ENCODE measurements around the gene SIRT4. TPM values are rescaled to one million over a fixed set of nuclear protein-coding genes. Genes with fewer than 3 reads are reported as not detected.

SIRT4 gene, protein sequence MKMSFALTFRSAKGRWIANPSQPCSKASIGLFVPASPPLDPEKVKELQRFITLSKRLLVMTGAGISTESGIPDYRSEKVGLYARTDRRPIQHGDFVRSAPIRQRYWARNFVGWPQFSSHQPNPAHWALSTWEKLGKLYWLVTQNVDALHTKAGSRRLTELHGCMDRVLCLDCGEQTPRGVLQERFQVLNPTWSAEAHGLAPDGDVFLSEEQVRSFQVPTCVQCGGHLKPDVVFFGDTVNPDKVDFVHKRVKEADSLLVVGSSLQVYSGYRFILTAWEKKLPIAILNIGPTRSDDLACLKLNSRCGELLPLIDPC
- 0.59 to 0.92 TPM (median 0.64 TPM) in 5 replicates for total RNA-seq (2022; extraction: Qiagen RNA extraction)

DNA sequence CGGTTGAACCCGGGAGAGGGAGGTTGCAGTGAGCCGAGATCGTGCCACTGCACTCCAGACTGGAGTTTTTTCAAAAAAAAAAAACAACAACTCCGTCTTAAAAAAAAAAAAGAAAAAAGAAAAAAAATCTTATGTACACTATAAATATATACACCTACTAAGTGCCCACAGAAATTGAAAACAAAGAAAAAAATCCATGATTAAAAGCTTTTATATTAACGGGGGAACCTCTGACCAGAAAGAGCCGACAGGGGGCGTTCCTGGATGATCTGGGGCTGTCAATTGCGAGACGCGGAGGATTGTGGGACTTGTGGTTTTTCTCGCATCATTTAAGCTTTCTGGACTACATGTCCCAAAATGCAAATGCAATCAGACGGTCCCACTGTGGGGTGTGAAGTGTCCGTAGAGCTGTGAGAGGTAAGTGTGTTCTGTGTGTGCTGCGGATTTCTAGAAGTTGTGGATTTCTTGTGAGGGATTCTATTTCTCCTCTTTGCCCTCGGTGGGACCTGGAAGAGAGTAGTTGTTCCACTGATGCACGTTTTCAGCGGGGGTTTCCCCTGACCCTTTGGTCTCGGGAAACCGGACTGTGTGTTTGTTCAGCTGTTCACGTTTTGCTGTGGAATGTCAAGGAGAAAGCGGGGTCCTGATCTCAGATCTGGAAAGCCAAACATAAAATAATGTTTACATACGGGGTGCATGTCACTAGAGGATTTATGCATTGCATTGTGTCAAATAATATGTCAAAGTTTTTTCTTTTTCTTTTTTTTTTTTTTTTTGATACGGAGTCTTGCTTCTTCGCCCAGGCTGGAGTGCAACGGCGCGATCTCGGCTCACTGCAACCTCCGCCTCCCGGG lies at the start of gene SIRT4:
TSS of gene SIRT4 (plus strand) at position 360 of the 854 bp plus-strand sequence. CDS start 1,241 bp downstream, outside the sequence.

DNA sequence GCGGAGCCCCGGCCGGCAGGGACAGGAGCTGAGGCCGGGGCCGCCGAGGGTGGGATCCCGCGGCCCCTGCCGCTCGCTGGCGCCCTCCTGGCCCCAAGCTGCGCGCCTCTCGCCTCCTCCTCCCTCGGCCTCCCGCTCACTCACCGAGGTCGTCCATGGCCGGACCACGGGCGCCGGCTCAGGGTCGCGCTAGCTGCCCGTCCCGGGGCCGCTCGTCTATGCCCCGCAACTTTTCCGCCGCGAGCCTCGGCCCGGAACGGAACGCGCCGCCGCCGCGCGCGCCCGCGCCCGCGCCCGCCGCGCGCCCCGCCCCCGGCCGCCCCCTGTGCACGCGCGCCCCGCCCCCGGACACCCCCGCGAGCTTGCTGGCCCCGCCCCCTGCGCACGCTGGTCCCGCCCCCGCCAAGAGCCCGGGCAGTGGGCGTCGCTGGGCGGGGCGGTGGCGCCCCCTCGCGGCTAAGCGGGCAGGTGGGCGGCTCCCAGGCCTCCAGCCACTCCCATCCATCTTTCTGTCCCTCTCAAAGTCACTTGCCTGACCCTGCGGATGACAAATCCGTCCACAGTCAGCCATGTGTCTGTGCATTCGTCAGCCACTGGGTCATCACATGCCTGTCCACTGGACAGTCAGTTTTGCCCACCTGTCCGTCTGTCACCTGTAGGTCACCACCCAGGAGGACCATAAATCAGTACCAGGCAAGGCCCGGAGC lies 36.5 kb upstream of the SIRT4 start, which contains the start of gene PXN:
TSS of gene PXN (minus strand) at position 258 of the 707 bp plus-strand sequence. CDS start at position 157, 101 bp downstream.

DNA sequence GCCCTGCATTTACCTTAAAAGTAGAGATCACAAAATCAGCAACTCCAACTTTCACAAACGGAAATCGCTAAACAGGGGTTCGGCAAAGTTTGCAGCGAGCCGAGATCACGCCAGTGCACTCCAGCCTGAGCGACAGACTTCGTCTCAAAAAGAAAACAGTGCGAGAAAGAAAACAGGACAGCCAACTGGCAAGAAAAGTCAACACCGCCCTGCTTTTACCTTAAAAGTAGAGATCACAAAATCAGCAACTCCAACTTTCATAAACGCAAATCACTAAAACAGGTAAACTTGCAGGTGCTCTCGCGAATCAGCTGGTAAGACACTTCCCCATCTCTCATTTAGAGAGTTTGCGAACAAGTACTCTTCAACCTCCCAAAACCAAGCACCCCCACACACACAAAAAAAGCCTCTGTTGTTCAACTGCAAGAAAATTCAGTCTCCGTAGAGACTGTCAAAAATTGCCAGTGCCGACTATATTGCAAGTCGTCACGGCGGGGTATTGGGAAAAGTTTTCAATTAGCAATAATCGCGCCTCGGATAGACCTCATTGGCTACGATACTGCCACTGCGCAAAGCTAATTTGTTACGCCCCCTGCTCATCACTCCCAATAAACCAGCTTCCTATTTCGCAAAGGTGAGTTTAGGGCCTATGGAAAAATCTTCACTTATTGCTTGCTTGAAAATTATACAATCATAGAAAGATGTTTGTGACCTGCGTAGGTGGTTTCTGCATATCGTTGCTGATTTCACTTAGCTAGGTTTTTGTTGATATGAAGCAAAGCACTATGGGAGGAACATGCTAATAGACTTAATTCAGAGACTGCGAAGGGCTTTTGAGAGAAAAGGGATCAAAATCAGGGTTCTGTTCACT lies 9.2 kb upstream of the SIRT4 start, which contains the start of gene RNU4-1:
TSS of gene RNU4-1 (minus strand) at position 577 of the 871 bp plus-strand sequence.

DNA sequence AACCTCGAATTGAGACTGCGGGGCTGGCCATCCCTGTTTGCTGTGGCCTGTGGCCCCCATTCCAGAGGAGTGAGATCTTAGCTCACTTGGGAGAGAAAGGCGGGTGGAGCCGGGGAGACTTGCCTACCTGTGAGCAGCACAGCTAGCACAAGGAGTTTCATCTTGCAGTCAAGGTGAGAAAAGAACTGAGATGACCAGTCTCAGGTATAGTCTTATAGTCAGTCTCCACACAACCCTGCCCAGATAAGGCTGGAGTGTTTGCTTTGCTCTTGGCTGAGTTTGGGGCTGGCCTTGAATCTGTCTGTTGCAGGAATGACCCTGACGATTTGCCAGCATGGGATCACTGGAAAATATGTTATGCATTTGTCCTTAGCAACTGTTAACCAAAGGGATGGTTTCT lies 25.5 kb downstream of the SIRT4 start, which contains the start of gene PLA2G1B:
TSS of gene PLA2G1B (minus strand) at position 187 of the 400 bp plus-strand sequence. CDS start at position 161, 26 bp downstream.

Other genes starting within 250 kb of the SIRT4 start
- 65.1 to 86.4 TPM (median 82.1 TPM) in 5 replicates for gene RAB35, start 185.6 kb upstream of the SIRT4 start, total RNA-seq (2022; extraction: Qiagen RNA extraction)
- gene GCN1, start 107.6 kb upstream of the SIRT4 start, total RNA-seq (2022; extraction: Qiagen RNA extraction), result 46.0 to 55.1 TPM (median 53.9 TPM) in 5 replicates
- gene RPLP0, start 101.2 kb upstream of the SIRT4 start, total RNA-seq (2022; extraction: Qiagen RNA extraction), result 3,378 to 3,595 TPM (median 3,488 TPM) in 5 replicates
- gene PXN, start 36.6 kb upstream of the SIRT4 start, total RNA-seq (2022; extraction: Qiagen RNA extraction), result 189 to 221 TPM (median 211 TPM) in 5 replicates
- not detected in 5 replicates for gene RNU4-2, start 10.4 kb upstream of the SIRT4 start, total RNA-seq (2022; extraction: Qiagen RNA extraction)
- gene RNU4-1, start 9.1 kb upstream of the SIRT4 start, total RNA-seq (2022; extraction: Qiagen RNA extraction), result not detected in 5 replicates
- not detected in 5 replicates for gene PLA2G1B, start 25.5 kb downstream of the SIRT4 start, total RNA-seq (2022; extraction: Qiagen RNA extraction)
- 0.89 to 1.8 TPM (median 1.4 TPM) in 5 replicates for gene MSI1, start 66.8 kb downstream of the SIRT4 start, total RNA-seq (2022; extraction: Qiagen RNA extraction)
- gene COX6A1, start 135.8 kb downstream of the SIRT4 start, total RNA-seq (2022; extraction: Qiagen RNA extraction), result 758 to 876 TPM (median 847 TPM) in 5 replicates
- gene TRIAP1, start 144.1 kb downstream of the SIRT4 start, total RNA-seq (2022; extraction: Qiagen RNA extraction), result 73.8 to 79.7 TPM (median 75.5 TPM) in 5 replicates
- gene GATC, start 144.1 kb downstream of the SIRT4 start, total RNA-seq (2022; extraction: Qiagen RNA extraction), result 20.0 to 26.4 TPM (median 22.3 TPM) in 5 replicates
- 185 to 229 TPM (median 212 TPM) in 5 replicates for gene SRSF9, start 167.4 kb downstream of the SIRT4 start, total RNA-seq (2022; extraction: Qiagen RNA extraction)
- 544 to 693 TPM (median 587 TPM) in 5 replicates for gene DYNLL1, start 193.8 kb downstream of the SIRT4 start, total RNA-seq (2022; extraction: Qiagen RNA extraction)
- 26.9 to 30.4 TPM (median 28.1 TPM) in 5 replicates for gene COQ5, start 226.8 kb downstream of the SIRT4 start, total RNA-seq (2022; extraction: Qiagen RNA extraction)
- gene RNF10, start 232.0 kb downstream of the SIRT4 start, total RNA-seq (2022; extraction: Qiagen RNA extraction), result 93.9 to 107 TPM (median 98.6 TPM) in 5 replicates

All from A549 treated with Mapracorat at 1 μM for 4 hours (cell line).